ENCODE results near the gene AP2B1.
"Not testable (repeated sequence)": the region's sequence is repeated elsewhere in the genome, so short reads cannot be mapped to it uniquely, and the experiment has no call there.

Gene AP2B1

GRCh38 chr17:35577830-35578196 is 9.3 kb upstream of the AP2B1 start:
- no peak for DNase-seq

GRCh38 chr17:35578197-35578928 is 8.8 kb upstream of the AP2B1 start, which contains the start of gene PEX12:
Gene PEX12, minus strand, starts transcription at chr17:35578571. Its CDS starts 550 bp downstream, at chr17:35578021.
- peak; percentile 83 for DNase-seq

DNA sequence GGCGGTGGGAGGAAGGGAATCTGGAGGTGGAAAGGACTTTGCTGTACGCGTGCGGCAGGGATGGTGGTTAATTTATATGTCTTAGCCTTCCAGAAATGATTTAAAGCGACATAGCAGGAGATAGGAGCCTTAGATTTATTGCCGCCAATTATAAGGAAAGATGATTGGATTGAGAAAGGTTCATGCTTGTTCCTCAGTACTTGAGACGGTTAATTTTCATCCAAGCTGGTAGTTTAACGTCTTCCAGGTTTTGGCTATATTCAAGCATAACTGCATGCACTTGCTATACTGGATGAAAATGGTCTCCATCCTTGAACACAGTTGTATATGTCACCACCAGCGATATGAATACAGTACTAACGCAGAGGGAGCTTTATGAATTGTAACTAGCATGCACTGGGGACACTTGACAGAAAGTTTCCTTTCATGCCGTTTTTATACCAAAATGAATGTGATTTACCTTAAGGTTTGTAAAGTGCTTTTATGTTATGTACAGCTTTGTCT is 8.1 kb upstream of the AP2B1 start:
- no peak for DNase-seq

GRCh38 chr17:35584061-35584460 is 3.1 kb upstream of the AP2B1 start:
- no peak for DNase-seq

- DNase-seq, result no peak
Observed at GRCh38 chr17:35586569-35587073, 501 bp upstream of the AP2B1 start.

- DNase-seq, result no peak
Observed at GRCh38 chr17:35588196-35588920, 1.2 kb downstream of the AP2B1 start.

- no peak for DNase-seq
Observed at GRCh38 chr17:35596072-35596471, 8.9 kb downstream of the AP2B1 start.

DNA sequence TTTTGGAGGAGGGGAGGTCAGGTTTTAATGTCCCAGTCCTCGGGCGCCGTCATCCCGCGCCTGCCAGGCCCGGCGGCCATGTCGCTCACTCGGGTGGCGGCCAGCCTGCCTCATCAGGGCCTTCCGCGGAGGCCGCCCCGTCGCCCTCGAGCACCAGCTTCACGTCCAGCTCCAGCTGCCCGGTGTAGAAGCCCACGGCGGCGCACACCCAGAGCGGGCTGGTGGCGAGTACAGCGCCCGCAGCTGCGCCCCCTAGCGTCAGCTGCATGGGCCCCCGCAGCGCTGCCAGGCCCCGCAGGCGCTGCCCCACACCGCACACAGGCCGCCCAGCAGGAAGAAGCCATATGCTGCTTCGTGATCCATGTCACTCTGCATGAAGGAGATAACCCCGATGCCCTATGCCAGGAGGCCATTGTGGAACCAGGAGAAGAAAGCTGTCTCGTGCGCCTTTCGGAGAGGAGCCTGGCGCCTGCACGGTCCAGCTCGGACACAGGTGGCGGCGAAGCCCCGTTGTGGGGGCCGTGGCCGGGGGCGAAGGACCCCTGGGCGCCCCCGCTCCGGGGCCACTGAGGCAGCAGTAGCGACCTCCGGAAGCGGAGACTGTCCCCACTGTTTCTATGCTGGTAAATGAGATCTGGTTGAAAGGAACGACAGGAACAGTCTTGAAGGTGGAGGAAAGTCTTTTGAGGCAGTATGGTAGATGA is 9.6 kb downstream of the AP2B1 start:
- no peak for DNase-seq

DNA sequence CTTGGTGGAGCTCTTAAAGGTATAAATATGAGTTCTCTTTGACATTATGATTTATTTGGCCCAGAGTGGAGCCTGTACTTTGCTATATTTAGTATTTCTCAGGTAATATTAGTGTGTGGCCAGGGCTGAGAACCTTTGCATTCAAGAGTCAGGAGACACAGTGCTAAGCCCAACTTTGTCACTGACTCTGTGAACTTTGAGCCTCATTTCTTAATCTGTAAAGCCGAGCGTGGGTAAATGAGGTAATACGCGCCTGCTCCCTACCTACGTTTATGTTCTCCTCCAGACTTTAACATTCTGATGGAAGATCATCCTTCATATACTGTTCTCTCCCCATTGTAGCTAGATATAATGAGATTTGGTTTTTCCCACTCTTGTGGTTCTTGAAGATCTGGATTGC is 10.5 kb downstream of the AP2B1 start:
- no peak for DNase-seq

- DNase-seq, result no peak
Observed at GRCh38 chr17:35603674-35604073, 16.6 kb downstream of the AP2B1 start.

DNA sequence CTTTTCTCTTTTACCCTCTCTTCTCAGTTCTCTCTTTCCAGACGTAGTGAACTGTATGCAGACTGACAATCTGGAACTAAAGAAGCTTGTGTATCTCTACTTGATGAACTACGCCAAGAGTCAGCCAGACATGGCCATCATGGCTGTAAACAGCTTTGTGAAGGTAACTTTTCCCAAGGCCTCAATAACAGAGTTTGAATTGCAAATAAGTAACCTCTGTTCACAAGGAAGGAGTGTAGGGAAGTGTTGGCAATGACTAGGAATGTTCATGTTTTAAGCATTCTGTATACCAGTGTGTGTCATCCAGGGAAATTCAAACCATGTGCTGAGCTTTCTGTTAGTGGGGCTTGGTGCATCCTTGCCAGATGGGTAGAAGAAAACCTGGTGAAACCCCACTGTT is 18.6 kb downstream of the AP2B1 start:
- no peak for DNase-seq

- DNase-seq, result peak; percentile 6
Observed at GRCh38 chr17:35607239-35607847, 20.2 kb downstream of the AP2B1 start.

DNA sequence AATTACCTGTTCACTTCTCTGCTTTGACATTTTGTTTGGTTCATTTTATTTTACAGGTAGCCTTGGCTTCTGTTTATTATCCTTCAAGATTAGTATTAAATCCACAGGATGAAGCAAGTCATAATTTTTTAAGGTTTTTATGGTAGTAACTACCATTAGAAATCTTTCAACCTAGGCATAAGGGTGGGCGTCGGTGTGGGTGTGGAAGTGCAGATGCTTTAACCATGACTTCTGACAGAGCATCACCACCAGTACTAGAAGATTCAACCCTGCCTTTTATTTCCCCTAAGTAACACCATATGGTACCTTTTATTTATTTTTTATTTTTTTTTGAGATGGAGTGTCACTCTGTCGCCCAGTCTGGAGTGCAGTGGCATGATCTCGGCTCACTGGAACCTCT is 22.7 kb downstream of the AP2B1 start:
- no peak for DNase-seq

- DNase-seq, result not testable (repeated sequence)
Observed at GRCh38 chr17:35610746-35611145, 23.6 kb downstream of the AP2B1 start.

GRCh38 chr17:35612924-35613521 is 25.9 kb downstream of the AP2B1 start:
- DNase-seq, result peak; percentile 30

- DNase-seq, result no peak
Observed at GRCh38 chr17:35614810-35615209, 27.7 kb downstream of the AP2B1 start.

DNA sequence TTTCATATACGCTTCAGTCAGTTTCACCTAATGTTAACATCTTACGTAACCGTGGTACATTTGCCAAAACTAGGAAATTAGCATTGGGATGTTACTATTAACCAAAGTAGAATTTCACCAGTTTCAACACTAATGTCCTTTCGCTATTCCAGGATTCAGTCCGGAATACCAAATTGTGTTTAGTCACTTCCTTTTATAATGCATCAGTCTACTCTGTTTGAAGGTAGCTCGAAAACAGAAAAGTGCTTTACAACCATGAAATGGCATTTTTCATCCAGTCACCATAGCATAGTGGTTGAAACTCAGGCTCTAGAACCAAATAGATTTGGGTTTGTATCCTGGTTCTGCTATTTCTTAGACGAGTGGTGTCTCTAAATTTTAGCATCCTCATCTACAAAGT is 29.4 kb downstream of the AP2B1 start:
- DNase-seq, result no peak

DNA sequence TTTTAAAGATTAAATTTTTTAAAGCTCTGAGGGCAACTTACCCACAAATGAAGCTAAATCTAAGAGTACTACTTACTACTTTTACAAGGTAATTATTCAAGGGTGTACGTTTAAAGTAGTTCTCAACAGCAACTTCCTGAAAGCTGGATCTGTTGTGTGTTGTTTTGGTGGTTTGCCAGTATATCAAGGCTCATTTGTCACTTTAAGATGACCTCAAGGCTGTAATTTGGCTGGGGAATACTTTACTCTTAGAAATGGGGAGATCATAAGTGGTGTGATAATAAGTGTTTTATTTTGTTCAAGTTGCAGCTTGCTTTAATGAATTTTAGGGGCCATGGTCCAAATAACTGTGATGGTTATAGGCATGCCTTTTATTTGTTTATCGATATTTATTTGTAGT is 30.4 kb downstream of the AP2B1 start:
- DNase-seq, result peak; percentile 29

DNA sequence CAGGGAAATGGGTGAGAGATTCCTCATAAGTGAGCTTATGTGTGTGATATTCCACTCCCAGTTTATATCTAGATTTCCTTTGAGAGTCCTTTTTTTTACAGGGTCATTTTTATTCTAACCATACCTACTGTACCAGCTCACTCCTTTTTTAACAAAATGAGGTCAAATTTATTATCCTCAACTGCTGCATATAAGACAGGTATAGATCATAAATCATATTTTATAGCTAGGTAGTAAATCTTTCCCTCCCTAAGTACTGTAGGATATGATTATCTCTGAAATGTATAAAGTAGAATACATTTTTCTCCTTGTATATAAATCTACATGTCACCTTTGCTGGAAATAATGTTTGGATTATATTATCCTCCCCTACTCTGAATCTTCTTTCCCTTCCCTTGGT is 31.5 kb downstream of the AP2B1 start:
- DNase-seq, result no peak

DNA sequence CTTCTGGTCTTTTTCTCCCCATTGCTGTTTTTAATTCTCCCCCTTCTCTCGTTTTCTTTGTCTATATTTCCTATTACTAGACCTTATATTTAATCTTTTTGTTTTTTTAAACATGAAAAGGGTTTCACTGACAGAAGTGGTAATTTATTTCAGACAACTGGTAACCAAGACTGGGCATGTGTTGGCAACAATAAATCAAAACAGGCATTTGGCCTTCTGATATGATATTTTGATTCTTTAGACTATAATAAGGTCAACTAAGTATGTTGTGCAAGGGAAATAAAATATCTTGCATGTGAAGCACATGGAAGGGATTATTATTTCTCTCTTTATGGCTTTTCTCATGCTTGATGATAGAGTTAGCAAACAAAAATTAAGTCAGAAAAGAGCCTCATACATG is 34.6 kb downstream of the AP2B1 start:
- no peak for DNase-seq

GRCh38 chr17:35627417-35627816 is 40.3 kb downstream of the AP2B1 start:
- DNase-seq, result no peak

GRCh38 chr17:35630530-35631148 is 43.5 kb downstream of the AP2B1 start:
- DNase-seq, result no peak

Measured in NCI-H1105 (cell line).